HG03103 (cell line): ENCODE results near the gene TP53BP1.
"Not testable (repeated sequence)": the region's sequence is repeated elsewhere in the genome, so short reads cannot be mapped to it uniquely, and the experiment has no call there.

Experiments
- ATAC-seq: cut with Tn5 transposase; IDR thresholded peaks from one replicate; pipeline ENCODE4 v1.9.1; 2021; ENCODE audit warnings: low read depth; ENCODE audit not compliant: unreplicated experiment

The TP53BP1 gene

GRCh38 chr15:43433165-43433564 lies 59.8 kb downstream of the TP53BP1 start:
- no peak for ATAC-seq

GRCh38 chr15:43429687-43430086 lies 63.3 kb downstream of the TP53BP1 start:
- no peak for ATAC-seq

- no peak for ATAC-seq
Measured at GRCh38 chr15:43423793-43424192, 69.2 kb downstream of the TP53BP1 start.

- no peak for ATAC-seq
Measured at GRCh38 chr15:43420876-43421275, 72.1 kb downstream of the TP53BP1 start.

GRCh38 chr15:43420435-43420834 lies 72.5 kb downstream of the TP53BP1 start:
- ATAC-seq = no peak

GRCh38 chr15:43414196-43414595 lies 78.8 kb downstream of the TP53BP1 start:
- ATAC-seq = no peak

GRCh38 chr15:43412096-43412495 lies 80.9 kb downstream of the TP53BP1 start:
- ATAC-seq = no peak

- no peak for ATAC-seq
Measured at GRCh38 chr15:43410572-43411214, 82.3 kb downstream of the TP53BP1 start.

GRCh38 chr15:43408789-43409188 lies 84.2 kb downstream of the TP53BP1 start:
- ATAC-seq = no peak

- ATAC-seq = no peak
Measured at GRCh38 chr15:43406808-43407207, 86.1 kb downstream of the TP53BP1 start.

GRCh38 chr15:43406189-43406588 lies 86.8 kb downstream of the TP53BP1 start:
- ATAC-seq = no peak

GRCh38 chr15:43404130-43404529 lies 88.8 kb downstream of the TP53BP1 start:
- no peak for ATAC-seq

GRCh38 chr15:43403616-43404015 lies 89.3 kb downstream of the TP53BP1 start:
- ATAC-seq = no peak

- ATAC-seq = no peak
Measured at GRCh38 chr15:43402255-43402654, 90.7 kb downstream of the TP53BP1 start.

- ATAC-seq = not testable (repeated sequence)
Measured at GRCh38 chr15:43393592-43393991, 99.4 kb downstream of the TP53BP1 start.

GRCh38 chr15:43390723-43391122 lies 102.2 kb downstream of the TP53BP1 start:
- no peak for ATAC-seq

- no peak for ATAC-seq
Measured at GRCh38 chr15:43383070-43383469, 109.9 kb downstream of the TP53BP1 start.

- ATAC-seq = no peak
Measured at GRCh38 chr15:43382310-43382709, 110.6 kb downstream of the TP53BP1 start.

GRCh38 chr15:43378601-43379000 lies 114.4 kb downstream of the TP53BP1 start:
- ATAC-seq = no peak

- ATAC-seq = no peak
Measured at GRCh38 chr15:43376017-43376705, 116.8 kb downstream of the TP53BP1 start.

GRCh38 chr15:43370975-43371974 lies 121.7 kb downstream of the TP53BP1 start, which contains the start of the genes TUBGCP4 and ZSCAN29:
Gene TUBGCP4, plus strand, starts transcription at chr15:43371101. Its CDS starts 254 bp downstream, at chr15:43371355.
Gene ZSCAN29, minus strand, starts transcription at chr15:43371043. Its CDS starts 1,130 bp downstream, at chr15:43369913.
- peak; percentile 70 for ATAC-seq
